Body of pancreas (tissue), 4 donors: ENCODE measurements around the gene AGAP3.

Experiments used
- POLR2A ChIP-seq, 3 donors: fragments of 450-650 bp; IDR thresholded peaks; one replicate each; pipeline ENCODE4 v1.6.1; 2016; ENCODE audit warnings: antibody characterized with exemption in 3 of 3, mild to moderate bottlenecking in 2 of 3
- TF ChIP-seq, protein P1 (sequence below), 7 experiments: fragments of 450-650 bp in 4 of 7; fragments of 200-600 bp in 3 of 7; sonication (generic) in 3 of 7; IDR thresholded peaks; one replicate each; pipeline ENCODE4 v1.5.1; 2016 to 2019; ENCODE audit warnings: antibody characterized with exemption in 7 of 7

DNA sequence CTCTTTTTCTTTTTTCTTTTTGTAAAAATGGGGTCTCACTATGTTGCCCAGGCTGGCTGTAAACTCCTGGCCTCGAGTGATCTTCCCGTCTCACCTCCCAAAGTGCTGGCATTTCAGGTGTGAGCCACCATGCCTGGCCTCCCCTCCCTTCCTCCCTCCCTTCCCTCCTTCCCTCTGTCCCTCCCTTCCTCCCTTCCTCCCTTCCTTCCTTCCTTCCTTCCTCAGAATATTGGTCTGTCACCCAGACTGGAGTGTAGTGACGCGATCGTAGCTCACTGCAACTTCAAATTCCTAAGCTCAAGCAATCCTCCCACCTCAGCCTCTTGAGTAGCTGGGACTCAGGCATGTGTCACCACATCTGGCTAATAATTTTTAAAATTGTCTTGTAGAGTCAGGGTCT, 8.4 kb downstream of the AGAP3 start:
- no peak for TF ChIP-seq POLR2A (IDR thresholded peaks at IDR 0.05)
- TF ChIP-seq, protein P1, sequence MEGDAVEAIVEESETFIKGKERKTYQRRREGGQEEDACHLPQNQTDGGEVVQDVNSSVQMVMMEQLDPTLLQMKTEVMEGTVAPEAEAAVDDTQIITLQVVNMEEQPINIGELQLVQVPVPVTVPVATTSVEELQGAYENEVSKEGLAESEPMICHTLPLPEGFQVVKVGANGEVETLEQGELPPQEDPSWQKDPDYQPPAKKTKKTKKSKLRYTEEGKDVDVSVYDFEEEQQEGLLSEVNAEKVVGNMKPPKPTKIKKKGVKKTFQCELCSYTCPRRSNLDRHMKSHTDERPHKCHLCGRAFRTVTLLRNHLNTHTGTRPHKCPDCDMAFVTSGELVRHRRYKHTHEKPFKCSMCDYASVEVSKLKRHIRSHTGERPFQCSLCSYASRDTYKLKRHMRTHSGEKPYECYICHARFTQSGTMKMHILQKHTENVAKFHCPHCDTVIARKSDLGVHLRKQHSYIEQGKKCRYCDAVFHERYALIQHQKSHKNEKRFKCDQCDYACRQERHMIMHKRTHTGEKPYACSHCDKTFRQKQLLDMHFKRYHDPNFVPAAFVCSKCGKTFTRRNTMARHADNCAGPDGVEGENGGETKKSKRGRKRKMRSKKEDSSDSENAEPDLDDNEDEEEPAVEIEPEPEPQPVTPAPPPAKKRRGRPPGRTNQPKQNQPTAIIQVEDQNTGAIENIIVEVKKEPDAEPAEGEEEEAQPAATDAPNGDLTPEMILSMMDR (IDR thresholded peaks at IDR 0.05): no peak
